RKO (cell line): ENCODE measurements around the gene UNC79.

ENCODE experiments used
- DNase-seq: peaks from one replicate; pipeline ENCODE4 v3.0.0-alpha.2; 2016; ENCODE audit warnings: low spot score

The UNC79 gene

DNA sequence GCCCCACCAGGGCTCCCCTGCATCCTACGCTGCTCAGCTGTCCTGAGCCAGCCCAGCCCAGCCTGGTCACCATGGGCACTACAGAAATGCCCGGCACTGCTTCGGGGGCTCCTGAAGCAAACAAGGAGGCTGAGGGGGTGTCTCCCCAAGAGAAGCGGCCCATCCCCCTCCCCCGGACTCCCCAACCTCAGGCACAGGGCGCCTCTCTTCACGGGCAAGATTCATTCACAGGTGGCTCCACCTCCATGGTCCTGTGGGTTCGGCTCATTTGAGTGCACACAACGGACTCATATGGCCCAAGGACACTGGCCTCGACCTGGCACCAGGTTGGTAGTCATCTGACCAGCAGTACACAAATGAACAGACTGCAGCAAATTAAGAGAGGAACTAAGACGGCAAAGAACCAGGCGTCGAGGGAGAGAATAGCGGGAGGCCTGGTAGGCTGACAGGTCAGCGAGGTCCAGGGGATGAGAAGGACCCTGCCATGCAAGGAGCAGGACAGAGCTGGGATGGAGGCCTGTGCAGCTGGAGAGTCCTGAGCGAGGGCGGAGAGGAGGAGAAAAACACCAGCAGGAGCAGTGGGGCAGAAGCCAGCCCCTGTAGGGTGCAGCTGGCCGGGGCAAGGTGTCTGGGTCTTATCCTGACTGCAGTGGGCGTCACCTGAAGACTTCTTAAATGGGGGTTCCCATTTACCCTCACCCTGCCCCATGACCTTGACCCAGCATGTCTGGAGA, 297.3 kb downstream of the UNC79 start:
- DNase-seq, result no peak

DNA sequence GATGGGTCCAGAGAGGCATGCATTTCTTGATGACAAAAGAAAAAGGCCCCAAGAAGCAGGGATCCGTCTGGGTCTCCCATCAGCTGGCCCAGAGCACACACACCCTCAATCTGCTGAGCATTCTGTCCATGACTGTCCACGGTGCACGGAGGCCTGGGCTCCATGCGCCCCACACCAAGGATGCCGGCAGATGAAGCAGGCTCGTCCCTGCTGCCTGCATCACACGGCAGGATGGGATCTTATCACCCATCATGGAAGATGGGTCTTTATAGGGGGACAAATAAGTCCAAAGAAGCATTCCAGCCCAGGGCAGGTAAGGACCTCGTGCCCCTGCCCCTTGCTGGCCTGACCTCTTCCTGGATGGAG, 297.9 kb downstream of the UNC79 start:
- no peak for DNase-seq

DNA sequence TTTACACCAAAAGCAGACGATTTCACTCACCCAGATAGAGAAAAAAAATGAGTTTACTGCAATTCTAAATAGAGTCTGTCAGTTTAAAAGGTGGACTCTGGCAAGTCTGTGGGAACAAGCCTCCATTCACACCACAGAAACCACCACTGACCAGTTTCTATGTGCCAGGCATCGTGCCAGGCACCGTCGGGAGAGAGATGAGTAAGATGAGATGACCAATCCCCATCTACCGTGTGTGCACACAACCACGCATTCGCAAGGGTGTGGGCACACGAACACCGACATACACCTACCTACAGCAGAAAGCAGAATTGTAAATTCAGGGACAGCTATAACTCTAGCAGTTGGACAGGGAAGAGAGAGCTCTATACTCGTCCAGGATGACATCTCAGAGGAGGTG, 299.3 kb downstream of the UNC79 start:
- no peak for DNase-seq

DNA sequence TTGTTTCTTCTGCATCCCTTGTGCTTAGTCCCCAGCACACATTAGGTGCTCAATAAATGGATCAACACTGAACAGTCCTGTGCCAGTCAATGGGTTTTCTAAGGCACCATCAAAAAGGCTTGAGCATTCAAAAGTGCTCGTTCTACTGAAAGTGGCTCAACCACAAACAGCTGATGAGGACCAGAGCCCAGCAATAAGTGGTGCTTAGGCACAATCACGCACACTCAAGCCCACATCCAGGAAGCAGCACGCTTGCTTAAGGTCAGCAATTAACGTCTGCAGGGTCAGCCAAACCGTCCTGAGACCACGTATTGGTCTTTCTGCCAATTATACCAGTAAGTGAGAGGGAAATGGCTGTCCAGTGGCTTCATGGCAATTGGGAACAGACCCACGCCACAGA, 301.0 kb downstream of the UNC79 start:
- DNase-seq, result no peak

DNA sequence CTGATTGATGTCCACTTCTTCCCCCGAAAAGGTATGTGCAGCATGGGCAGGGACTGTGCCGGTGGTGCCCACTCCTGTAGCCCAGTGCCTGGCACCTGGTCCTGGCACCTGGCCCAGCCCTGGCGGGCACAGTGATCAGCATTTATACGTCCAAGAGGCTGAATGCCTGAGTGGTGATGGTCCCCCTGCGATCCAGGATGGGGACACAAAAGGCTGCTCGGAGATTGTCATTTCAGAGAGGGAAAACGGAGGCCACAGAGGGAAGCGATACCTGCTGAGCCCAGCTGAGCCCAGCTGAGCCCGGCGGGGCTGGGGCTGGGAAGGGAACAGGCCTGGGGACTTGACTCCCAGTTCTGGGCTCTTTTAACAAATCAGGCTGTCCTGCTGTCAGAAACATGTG, 301.8 kb downstream of the UNC79 start:
- DNase-seq, result no peak

DNA sequence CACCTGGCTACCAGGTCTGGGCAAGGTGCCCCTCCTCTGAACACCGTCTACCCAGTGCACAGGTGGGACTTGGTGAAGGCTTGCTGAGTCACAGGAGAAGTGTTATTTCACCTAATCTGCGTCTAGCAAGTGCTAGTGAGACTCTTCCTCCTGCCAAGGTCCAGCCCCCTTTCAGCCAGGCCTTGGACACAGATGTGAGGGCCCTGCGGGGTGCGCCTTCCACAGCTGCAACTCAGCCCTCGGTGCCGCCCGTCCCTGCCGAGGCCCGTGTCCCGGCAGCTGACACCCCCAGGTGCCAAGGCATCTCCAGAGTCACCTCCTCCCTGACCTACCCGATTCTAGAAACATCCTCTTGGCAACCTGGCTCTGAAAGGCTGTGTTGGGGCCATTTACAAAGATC, 302.5 kb downstream of the UNC79 start:
- DNase-seq, result no peak

DNA sequence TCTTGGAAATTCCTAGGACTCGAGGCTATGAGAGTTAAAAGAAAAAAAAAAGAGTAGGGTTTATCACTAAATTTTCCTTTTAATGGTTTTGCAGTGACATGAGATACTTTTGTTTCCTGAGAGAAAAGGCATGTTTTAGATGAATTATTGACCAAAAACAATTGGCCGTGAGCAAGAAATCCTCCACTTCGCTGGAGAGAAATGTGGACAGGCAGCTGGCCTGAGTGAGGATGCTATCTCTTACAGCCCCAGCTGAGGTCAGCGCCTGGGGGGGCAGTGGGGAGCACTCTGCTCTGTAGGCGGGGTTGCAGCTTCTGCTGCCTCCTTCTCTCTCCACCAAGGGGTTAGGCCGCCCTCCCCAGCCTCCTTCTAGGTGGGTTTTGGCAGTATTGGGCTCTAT, 302.9 kb downstream of the UNC79 start:
- DNase-seq, result no peak

DNA sequence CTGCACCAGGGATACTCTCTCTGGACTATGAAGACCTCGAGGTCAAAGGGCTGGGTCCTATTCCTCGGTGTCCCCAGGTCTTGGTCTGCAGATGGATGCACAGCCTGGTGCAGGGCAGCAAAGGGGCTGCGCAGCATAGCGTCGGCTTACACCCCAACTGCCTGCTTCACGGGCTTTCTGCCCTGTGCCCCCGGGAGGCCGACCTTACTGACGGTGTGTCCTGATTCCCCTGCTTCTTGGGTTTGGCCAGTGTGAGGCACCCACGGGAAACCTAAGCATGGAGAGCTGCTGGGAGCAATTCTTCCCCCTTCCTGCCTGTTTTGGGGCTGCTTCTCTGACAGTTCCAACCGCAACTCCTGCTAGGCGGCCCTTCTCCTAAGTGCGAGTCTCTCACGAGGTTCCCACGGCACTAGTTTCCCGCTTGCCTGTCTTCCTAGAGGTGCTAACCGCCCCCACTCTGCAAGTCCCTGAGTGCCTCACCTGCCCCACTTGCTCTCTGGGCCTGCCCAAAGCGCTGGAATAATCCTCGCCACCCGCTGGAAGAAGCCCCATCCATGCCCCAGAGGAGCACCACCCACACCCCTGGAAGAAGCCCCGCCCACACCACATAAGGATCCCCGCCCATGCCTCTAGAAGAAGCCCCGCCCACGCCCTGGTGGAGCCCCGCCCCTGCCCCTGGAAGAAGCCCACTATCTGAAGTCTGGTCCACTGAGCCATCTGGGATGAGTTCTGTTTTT, 303.5 kb downstream of the UNC79 start:
- no peak for DNase-seq

DNA sequence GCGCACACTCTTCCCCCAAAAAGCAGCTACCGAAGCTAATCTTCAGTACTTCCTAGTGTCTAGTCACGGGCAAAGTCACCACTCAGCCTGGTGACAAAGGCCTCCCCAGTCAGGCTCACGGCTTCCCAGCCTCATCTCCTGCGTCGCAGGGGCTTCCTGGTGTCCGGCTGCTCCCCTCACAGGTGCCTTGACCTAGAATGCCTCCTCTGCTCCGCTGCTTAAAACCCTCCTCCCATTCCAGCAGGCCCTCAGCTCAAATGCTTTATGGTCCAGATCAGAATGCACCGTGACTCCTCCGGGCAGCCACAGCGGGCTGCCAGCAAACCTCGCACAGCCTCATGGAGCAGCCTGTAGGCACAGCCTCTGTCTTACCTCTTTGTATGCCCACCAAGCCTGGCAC, 304.5 kb downstream of the UNC79 start:
- no peak for DNase-seq

DNA sequence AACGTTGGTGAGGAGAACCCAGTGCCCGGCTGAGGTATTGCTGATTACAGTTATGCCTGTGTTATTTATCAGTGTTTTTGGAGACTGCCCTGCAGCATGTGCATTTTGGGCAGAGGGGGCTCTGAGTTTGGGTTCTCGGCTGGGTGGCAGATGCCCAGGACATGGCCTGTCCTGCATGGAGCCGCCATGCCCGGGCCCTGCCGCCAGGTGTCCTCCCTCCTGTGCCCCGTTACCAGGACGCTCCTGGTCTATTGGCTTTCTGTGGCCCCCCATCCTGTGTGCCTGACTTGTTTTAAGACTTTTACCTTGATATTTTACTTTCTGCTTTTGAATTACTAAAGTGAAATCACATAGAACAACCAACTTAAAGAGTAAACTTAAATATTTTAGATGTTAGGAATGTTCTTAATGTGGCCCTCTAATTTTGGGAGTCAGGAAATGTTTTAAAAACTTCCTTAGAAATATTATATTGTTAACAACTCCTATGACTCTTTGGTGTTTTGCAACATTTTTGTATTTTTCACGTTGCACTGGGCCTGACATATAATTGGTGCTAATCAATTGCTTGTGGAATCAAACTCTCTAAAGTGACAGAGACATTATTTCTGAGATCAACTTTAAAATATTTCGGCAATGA, 305.8 kb downstream of the UNC79 start:
- DNase-seq, result no peak

DNA sequence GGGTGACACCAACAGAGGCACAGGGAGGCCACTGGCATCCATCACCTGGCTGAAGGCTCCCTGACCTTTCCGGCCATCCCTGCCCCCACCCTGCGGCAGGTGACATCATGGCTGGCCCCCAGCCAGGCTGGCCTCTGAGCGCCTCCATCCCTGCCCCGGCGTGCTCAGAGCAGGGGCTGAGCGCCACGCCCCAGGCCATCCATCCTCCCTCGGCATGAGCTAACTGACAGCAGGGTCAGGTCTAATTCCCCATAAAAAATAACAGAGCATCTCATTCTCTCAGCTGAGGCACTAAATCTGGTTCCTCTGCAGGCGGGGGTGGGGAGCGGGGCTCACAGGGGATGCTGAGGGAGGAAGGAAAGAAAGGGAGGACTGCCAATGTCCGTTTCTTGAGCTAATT, 306.9 kb downstream of the UNC79 start:
- no peak for DNase-seq

DNA sequence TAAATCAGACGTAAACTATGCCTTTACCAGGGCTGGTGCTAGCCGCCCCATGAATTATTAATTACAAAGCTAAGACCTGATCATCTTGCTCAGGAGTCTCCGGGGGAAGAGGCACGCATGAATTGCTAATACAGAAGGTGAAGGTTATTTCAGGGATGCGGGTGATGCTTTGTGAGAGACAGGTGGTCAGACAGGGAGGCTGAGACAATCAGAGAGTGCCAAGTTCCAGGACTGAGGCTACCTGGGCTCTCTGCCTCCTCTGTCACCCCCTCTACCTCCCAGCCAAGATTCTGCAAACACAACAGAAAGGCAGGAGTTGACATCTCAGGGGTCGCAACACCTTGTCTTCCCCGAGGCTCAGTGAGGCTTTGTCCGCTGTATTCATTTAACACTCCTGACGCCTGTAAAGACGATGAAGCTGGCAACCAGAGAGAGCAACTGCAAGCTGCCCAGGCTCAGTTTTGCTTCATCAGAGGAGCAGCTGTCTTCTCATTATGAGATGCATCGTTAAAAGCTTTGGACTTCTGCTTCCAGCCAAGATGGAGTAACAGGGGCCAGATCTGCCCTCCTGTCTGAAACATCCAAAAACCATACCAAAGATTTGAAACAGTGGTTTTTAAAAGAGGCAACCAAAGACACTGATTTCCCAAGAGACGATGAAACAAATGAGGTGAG, 311.0 kb downstream of the UNC79 start:
- DNase-seq, result no peak

DNA sequence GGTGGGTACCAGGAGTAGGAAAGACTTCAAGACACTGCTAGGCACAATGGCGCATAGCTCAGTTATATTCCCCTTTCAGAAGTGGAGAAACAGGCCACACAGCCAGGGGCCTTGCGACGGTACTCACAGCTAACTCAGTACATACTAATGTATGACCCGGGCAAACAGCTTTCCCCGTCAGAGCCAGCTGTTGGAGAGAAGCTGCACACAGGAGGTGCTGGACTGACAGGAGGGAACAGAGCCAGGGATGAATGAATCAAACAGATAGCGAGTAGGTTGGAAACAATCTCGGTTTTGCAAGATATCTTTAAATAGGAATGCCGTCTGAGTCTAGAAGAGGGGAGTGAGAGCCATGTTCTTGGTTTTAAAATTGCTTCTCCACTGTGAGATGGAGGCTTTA, 312.0 kb downstream of the UNC79 start:
- DNase-seq, result no peak

DNA sequence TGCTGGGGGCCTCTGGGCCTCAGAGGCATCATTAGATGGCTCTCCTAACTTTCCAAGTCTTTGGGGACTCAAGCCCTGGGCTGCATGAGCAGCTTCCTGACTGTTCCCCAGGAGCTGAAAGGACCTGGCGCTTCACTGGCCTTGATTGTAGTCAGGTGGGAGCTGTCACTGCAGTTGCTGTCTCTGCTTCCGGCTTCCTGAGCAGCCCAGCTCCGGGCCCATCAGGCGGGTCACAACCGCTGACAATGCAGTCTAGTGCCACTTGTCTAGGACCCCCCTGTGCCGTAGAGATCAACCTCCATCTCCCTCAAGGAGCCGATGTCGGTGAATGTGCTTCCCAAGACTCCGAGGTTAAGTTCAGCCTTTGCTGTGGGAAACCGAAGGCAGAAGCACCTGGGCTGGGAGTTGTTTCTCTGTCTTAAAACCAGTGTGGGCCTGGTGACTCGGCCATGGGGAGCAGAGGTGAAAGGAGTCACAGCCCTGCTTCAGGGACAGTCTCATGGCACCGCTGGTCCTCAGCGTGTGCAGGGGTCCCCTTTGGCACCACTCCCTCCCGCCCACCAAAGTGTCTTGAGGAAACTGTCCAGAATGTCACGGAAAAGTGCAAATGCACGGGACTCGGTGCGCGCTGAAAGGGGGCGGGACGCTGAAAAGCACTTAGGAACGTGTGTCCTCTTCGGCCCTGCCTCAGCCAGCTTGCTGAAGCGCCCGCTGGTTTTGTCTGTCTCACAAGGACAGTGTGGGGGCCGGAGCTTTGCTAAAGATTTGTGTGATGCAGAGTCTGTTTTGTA, 312.7 kb downstream of the UNC79 start:
- DNase-seq, result no peak

DNA sequence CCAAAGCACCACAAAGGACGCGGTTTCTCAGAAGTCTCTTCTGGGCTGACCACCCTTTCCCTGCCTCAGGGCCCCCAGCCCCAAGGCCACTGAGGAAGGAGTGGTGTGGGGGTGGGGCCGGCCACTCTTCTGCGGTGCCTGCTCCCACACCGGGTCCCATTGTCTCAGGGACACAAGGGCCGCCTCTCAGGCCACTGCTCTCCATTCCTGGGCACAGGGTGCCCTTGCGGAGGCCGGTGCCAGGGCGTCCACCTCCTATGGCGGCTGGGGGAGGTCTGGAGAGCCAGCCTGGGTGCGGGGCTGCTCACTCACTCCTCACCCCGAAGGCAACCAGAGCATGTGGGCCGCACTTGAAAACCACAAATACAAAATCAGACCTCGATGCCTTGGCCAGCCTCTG, 313.4 kb downstream of the UNC79 start:
- no peak for DNase-seq

DNA sequence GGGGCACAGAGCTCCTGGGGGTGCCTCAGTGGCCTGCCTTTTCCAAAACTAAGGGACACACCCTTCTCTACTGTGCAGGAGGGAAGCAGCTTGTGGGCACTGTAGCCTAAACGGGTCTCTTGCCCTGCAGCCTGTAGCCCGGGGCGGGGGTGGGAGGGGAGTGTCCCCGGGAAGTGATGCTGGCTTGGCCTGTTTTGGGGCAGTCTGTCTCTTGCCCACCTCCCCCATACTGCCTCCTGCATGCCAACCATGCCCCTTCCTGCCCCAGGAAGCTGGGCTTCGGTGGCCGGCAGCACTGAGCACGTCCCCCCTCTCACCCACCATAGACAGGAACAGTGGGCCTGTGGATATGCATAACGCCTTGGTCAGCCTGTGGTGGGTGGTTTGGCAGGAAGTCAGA, 314.1 kb downstream of the UNC79 start:
- no peak for DNase-seq

DNA sequence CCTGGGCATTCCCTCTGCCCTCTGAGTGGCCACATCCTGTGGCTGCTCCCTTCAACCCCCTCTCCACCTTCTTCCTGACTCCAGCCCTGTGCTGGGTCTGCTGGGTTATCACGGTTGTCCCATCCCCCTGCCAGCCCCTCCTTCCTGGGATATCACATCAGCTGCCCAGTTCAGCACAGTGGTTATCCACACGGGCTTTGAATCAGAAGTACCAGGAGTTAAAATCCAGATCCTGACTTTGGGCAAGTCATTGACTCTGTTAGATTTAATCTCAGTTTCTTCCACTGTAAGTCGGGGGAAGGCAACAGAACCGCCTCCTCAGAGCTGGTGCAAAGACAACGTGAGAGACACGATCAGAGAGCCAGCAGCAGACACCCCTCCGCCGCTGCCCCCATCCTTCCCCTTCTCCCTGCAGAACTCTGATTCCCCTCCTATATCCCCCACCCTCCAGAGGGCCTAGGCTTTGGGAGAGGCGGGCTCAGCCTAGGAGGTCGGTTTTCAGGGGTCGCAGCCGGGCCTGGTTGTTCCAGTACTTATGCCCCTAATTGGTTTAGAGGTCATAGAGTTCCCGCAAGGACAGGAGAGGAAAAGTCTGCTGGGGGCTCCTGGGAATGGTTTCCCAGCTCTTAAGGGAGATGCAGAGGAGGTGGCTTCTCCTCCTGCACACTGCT, 315.0 kb downstream of the UNC79 start:
- DNase-seq, result no peak

DNA sequence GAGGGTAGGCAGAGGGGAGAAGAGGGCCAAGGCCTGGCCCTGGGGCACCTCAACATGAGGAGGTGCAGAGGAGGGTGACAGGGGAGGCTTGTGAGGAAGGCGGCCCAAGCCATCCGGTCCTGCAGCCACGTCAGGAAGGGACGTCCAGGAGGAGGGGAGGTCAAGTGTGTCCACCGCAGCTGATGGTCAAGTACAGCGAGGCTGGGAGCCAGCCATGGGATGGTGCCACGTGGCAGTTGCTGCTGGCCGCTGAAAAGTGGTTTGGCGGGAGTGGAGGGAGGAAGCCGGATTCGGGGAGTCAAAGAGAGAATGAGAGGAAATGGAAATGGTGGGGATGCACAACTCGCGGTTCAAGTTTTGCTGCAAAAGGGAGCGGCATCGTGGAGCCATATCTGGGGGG, 316.4 kb downstream of the UNC79 start:
- DNase-seq, result no peak

DNA sequence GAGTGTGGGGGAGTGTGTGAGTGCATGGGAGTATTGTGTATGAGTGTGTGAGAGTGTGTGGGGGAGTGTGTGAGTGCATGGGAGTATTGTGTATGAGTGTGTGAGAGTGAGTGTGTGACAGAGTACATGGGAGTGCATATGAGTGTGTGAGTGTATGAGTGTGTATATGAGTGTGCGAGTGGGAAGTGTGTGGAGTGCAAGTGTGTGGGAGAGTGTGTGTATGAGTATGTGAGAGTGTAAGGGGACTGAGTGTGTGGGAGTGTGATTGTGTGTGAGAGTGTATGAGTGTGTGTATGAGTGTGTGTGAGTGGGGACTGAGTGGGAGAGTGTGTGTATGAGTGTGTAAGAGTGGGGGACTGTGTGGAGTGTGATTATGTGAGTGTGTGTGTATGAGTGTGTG, 316.8 kb downstream of the UNC79 start:
- no peak for DNase-seq

DNA sequence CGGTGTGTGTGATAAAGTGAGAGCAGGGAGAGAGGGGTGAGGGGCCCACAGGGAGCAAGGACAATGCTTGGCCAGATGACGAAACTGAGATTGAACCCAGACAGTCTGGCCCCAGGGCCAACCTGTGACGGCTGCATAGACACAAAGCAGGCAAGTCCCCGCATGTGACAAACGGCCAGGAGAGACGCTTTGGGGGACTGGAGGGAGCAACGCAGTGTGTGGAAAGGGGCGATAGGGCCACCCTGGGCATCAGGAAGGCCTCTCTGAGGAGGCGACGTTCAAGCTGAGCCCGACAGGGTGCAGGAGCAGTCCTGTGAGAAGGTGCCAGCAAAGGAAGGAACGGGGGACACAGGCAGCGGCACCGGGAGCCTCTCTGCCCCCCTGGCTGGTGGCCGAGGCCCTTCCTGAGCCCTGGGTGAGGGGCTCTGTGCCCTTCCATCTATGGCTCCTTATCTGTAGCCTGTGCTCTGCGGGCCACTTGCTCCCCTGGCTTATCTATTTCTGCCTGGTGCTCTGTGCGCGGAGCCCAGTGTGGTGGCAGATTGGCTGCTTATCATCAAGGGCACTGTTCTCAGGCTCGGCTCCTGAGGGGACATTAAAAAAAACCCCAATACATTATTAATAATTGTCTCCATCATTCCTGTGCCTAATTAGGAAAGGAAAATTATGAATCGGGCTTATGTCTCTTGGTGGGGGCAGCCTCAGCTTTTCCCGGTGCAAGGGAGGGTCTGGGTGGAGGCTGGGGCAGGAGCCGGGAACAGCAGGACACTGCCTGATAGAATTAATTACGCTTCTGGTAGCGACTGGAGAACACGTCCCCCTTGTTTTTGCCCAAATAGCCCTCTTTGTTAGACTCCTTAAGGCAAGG, 317.7 kb downstream of the UNC79 start:
- no peak for DNase-seq

DNA sequence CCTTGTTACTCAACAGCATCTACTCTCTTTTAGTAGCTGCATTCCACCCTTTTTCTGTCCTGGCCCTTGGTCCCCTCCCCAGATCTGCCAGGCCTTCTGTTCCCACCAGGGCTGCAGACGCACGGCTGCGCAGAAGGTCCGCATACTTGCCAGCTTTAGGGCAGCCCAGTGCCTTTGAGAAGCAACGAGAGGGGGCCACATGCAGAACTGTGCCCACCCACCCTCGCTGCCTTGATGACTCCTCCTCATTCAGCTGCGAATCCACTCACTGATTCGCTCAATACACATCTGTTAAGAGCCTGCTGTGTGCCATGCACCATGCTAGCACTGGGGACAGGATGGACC, 318.3 kb downstream of the UNC79 start:
- DNase-seq, result no peak
